OCI-LY3 (cell line): Measurements from ENCODE around the gene SCAMP5.

Source experiments
- CTCF ChIP-seq: fragments of 200-600, 300-600 bp; sonication (generic); IDR thresholded peaks from 2 replicates; pipeline ENCODE4 v1.5.1; 2014; ENCODE audit warnings: antibody characterized with exemption, low read length, low read depth
- EZH2phosphoT487 ChIP-seq: fragments of 200-600 bp; shearing (Covaris generic); IDR thresholded peaks from 2 replicates; pipeline ENCODE4 v1.6.1; 2018; ENCODE audit warnings: antibody characterized with exemption, mixed run types, low read depth

- TF ChIP-seq CTCF (no peak), EZH2phosphoT487 (no peak)
These were observed 29.7 kb downstream of the SCAMP5 start for GRCh38 chr15:75025107-75025506.
